ENCODE data around the gene CFAP46.
A peak's percentile ranks its signal among the peaks of the same experiment; 100 is the strongest.
"Not testable (repeated sequence)": the region's sequence is repeated elsewhere in the genome, so short reads cannot be mapped to it uniquely, and the experiment has no call there.

Gene CFAP46

DNA sequence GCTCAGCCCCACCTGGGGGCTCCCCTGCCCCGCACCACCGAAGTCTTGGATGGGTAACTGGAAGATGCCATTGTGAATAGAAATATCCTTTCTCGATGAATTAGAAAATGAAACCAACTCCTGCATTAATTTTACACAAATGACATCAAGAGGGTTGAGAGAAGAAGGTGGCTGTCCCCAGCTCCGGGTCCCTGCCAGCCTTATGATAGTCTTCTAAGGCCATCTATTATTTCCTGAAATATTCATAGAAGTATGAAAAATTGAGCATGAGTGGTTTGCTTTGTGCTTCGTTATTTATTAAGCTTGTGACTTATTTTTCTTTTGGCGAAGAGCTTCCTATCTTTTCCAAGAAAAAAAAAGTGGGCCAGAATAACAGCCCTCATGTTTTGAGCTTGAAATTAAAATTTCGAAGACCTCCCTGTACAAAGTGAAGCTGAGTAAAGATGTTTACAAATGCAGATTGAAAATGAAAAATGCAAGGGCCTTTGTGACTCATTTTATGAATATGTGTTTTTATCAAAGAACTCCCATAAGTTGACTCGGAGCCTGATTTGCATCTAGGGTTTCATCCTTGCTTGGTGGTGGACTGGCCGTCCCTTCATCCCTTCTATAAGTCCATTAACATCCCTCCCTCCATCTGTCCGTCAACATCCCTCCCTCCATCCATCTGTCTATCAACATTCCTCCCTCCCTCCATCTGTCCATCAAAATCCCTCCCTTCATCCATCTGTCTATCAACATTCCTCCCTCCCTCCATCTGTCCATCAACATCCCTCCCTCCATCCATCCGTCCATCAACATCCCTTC lies 20.5 kb upstream of the CFAP46 start:
- DNase-seq = peak; percentile 16 to 20

GRCh38 chr10:132961787-132962622 lies 19.6 kb upstream of the CFAP46 start:
- peak; percentile 59 to 79 for DNase-seq

GRCh38 chr10:132961420-132961786 lies 19.0 kb upstream of the CFAP46 start:
- no peak for DNase-seq

GRCh38 chr10:132960631-132961419 lies 18.5 kb upstream of the CFAP46 start:
- DNase-seq = no peak

GRCh38 chr10:132960071-132960472 lies 17.7 kb upstream of the CFAP46 start:
- no peak for DNase-seq

DNA sequence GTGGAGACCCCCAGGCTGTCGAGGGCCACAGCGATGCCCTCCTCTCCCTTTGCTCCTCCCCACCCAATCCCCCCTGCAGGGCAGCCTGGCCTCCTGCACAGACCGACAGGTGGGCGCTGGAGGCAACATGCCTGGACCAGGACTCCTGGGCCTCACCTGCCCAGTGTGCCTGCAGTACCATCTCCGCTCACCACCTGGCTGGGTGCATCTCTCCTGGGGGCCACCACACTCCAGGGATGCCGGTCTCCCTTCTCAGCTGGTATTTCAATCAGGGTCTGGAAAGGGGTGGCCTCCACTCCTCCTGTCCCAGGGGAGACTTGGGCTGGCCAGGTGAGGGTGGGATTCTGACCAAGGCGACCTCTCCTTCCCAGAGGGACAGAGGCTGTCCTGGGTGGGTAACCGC lies 17.2 kb upstream of the CFAP46 start:
- DNase-seq = no peak

DNA sequence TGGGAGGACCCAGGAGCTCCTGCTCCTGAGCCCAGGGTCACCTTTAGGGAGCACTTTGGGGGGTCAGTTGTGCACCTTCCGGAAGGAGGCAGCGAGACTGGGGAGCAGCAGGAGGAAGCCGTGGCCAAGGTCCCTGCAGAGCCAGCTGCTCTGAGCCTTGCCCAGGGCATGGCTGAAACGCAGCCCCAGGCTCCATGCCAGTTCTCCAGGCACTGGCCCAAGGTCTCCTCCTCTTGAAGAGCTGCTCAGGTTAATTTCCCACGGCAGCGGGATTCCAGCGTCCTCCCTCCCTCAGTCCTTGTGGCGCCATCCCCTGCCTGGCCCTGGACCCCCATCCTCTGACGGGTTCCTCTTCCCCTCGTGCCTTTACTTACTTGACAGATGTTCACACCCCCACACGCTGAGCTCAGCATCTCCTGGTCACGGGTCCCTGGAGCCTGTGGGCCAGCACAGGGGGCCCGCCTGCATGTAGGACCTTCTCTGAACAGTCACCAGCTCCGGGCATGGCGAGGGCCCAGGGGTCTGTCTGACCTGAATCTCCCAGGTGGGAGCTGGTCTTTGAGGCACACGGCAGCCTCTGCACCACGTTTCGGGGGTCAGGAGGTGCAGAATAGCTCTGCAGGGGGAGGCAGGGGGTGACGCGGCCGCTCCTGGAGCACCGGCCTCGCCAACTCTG lies 16.7 kb upstream of the CFAP46 start:
- DNase-seq = no peak

- no peak for DNase-seq
Measured at GRCh38 chr10:132957981-132958882, 15.9 kb upstream of the CFAP46 start.

- DNase-seq = no peak
Measured at GRCh38 chr10:132957131-132957530, 14.8 kb upstream of the CFAP46 start.

- not testable (repeated sequence) for DNase-seq
Measured at GRCh38 chr10:132956259-132956658, 13.9 kb upstream of the CFAP46 start.

DNA sequence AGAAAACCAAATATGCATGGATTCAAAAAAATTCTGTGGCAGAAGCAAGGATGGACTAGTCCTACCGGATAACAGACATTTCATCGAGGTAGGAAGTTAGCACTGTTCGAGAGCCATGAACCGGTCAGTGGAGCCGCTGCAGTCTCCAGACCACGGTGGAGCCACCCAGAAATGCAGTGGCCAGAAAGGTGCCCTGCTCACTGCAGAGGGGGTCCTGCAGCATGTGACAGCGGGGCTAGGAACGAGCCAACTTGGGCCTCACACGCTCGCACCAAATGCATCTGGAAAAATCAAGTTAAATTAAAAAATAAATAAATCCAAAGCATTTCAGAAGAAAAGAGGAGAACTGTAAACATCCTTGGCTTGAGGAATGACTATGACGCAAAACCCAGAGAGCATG lies 13.1 kb upstream of the CFAP46 start:
- no peak for DNase-seq

DNA sequence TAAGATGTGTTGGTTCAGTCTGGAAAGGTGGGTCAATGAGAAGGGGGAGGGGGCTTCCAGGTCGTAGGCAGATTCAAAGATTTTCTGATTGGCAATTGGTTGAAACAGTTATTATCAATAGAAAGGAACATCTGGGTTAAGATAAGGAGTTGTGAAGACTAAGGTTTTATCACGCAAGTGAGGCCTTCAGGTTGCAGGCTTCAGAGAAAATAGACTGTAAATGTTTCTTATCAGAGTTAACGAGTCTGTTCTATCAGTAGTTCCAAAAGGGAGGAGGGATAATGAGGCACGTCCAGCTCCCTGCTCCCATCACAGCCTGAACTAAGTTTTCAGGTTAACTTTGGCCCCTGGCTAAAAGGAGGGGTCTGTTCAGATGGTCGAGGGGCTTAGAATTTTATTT lies 11.1 kb upstream of the CFAP46 start:
- no peak for DNase-seq

DNA sequence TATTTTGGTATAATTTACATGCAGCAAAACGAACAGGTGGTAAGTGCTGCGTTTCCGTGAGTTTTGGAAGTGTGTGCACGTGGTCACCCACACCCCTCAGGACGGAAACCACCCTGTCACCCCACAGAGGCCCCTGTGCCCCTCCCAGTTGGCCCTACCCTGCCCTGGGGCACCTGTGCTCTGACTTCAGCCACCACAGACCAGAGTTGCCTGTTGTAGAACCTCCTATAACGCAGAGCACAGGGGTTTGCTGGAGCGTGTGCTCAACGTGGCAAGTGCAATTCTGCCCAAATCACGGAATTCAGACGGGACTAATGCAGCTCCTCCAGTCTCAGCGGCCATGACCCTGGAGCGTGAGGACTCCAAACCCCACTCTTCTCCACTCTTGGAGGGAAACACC lies 9.6 kb upstream of the CFAP46 start:
- DNase-seq = no peak

DNA sequence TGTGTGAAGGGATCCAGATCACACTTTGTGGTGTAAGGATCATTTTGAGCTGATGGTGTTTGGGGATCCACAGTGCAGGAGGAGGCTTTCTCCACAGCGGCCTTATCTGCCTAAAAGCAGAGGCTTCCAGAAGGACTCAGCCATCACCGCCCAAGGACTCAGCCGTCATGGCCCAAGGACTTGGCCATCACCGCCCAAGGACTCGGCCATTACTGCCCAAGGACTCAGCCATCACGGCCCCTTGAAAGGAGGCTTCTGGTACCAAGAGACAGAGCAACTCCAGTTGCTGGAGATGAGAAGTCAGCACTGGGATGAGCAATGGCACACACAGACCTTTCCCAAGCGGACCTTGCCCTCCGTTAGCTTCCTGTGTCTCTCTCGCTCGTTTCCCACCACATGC lies 6.0 kb upstream of the CFAP46 start:
- DNase-seq = no peak

GRCh38 chr10:132947843-132948242 lies 5.5 kb upstream of the CFAP46 start:
- DNase-seq = no peak

GRCh38 chr10:132946806-132947546 lies 4.6 kb upstream of the CFAP46 start:
- no peak for DNase-seq

- DNase-seq = no peak
Measured at GRCh38 chr10:132946311-132946710, 3.9 kb upstream of the CFAP46 start.

DNA sequence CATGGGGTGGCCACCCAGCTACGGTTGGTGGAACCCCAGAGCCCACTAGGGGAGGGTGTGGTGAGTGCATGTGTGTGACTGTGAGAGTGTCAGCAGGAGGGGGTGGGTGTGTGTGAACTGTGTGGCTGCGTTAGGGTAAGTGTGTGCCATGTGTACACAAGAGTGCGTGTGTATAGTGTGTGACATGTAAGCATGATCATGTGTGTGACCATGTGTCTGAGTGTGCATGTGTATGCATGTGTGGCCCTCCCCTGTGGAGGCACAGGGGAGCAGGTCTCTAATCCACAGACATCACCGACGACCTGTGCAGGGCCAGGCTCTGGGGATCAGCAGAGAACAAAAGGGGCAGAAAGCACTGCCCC lies 3.5 kb upstream of the CFAP46 start:
- DNase-seq = no peak

DNA sequence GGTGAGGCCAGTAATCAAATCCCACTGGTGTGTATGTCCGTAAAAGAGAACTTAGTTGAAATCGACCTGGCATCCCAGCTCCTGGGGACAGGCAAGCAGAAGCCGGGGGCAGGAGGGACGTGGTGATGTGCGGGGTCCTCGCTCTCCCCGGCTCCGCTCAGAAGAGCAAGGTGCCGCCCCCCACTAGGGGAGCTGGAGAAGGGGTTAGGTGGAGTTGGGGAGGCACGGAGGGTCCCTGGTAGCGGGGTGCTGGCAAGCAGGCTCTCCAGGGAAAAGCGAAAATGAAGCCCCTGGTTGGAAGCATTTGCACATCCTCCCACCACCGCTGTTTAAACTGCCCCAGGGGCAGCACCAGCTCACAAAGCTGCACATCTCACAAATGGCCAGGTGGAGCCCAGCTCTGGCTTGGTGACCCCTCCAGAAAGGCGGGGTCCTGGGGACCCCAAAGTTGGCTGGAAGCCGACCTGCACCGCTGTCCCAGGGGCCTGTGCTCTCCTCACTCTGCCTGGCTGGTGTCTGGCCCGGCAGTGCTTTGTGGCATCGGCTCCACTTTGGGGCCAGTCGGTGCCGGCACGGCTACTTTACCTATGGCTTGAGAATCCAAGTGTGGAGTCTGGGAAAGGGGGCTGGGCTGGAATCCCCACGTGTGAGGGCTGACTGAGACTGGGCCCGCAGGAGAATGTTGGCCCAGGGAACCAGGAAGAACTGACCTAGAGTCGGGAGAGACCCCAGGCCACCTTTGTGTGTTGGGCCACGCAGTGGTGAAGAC lies 2.9 kb upstream of the CFAP46 start:
- no peak for DNase-seq

- no peak for DNase-seq
Measured at GRCh38 chr10:132944510-132944909, 2.1 kb upstream of the CFAP46 start.

Data from inflammatory macrophage treated with lipopolysaccharide for 1 hour (primary cell).